GM19099 (cell line): Measurements from ENCODE around the gene LMTK3.

Source experiments
- POLR2A ChIP-seq: IDR thresholded peaks from 3 replicates; pipeline ENCODE4 v1.6.1; 2011; ENCODE audit warnings: low read depth; ENCODE audit not compliant: insufficient read length; ENCODE audit errors: extremely low read depth

The LMTK3 gene

DNA sequence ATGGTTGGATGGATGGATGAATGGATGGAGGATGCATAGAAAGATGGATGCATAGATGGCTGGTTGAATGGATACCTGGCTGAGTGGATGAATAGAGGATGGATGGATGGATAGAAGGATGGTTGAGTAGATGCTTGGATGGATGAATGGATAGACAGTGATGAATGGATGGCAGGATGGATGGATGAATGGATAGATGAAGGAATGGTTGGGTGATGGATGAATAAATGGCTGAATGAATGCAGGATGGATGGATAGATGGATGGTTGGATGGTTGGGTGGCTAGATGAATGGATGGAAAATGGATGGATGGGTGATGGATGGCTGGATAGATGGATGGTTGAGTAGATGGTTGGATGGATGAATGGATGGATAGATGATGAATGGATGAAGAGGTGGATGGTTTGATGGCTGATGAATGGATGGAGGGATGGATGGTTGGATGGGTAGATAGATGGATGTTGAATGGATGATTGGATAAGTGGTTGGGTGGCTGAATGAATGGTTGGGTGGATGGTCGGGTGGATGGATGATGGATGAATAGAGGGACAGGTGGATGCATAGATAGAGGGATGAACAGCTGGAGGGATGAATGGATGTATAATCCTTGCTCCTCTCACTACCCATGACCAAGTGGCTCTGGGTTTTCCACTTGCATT is 36.7 kb upstream of the LMTK3 start:
- TF ChIP-seq POLR2A, result no peak

DNA sequence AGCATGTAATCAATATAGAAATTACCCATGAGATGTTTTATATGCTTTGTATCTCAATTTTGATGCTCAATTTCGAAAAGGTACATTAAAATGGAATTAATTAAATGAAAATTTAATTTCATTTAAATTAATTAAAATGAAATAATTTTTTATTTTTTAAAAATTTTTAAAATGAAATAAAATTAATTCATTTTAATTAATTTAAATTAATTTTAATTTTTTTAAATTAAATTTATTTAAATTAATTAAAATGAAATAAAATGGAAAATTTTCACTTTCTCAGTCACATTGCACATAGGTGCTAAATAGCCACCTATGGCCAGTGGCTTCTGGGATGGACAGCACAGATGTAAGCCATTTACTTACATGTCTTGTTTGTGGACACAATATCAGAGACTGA is 36.1 kb upstream of the LMTK3 start:
- TF ChIP-seq POLR2A, result no peak

DNA sequence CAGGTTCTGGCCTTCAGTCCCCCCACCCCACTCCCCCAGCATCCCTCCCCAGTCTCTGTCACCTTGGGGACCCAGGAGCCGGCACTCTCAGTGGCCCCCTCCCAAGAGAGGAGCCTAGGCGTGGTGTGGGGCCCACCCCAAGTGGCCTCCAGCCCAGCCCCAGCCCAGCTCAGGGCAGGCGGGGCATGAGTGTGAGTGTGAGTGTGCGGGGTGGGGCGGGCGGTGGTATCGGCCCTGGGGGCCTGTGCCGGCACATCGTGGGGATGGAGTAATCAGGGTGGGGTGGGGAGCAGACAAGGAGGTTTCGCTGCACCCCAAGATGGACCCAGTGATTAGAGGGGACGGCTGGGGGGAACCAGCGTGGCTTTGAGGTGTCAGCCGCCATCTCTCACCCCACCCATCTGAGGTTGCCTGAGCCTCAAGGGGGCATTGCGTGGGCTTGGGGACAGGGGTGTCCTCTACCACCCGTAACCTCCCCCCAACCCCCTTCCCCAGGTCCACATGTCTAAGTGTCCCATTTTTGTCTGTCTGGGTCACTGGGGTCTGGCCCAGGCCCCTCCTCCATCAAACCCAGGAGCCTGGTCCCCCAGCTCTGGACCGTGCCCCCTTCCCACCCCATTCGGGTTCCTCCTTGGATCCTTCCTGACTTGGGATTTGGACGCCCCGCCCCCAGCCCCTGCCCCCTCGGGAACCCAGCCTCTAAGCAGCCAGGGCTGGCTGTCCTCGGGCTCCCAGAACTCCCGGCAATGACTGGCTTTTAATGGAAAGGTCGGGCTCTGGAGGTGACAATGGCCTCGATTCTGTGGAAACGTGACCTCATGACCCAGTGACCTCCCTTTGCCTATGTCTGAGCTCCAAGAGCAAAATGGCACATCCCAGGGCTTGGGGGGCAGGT is 33.5 kb upstream of the LMTK3 start:
- TF ChIP-seq POLR2A, result no peak

DNA sequence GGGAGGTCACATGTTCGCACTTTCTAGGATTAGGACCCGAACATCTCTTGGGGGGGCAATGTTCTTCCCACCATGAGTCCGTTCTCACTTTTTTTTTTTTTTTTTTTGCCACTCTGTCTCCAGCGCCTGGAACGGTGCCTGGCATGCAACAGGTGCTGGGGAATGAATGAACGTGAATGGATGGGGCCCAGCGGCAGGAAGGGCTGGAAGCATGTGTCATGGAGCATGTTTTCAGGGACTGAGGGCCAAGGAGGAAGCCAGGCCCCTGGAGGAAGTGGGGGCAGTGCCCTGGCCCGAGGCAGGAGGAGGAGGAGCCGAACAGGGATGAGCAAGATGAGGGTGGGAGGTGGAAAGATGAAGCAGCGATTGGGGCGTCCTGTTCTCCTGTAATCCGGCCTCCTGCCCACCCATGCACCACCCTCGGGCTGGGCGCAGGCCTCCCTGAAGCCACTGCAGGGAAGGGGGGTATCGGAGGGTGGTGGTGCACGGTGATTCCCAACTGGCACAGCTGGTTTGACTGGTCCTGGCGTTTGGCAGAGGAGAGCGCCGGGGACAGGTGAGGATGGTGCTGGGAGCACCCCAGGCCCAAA is 31.6 kb upstream of the LMTK3 start:
- TF ChIP-seq POLR2A, result no peak

DNA sequence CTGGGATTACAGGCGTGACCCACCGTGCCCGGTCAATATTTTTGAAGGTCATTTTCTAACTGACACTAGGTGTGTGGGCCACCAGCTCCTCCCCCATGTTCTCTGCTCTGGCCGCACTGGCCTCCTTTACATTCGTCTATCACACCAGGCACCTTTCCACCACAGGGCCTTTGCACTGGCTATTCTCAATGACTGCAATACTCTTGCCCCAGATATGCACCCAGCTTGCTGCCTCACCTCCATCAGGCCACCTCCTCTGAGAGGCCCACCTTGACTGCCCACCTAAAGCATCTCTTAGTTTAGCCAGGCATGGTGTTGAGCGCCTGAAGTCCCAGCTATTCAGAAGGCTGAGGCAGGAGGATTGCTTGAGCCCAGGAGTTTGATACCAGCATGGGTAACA is 30.2 kb upstream of the LMTK3 start:
- TF ChIP-seq POLR2A, result no peak

DNA sequence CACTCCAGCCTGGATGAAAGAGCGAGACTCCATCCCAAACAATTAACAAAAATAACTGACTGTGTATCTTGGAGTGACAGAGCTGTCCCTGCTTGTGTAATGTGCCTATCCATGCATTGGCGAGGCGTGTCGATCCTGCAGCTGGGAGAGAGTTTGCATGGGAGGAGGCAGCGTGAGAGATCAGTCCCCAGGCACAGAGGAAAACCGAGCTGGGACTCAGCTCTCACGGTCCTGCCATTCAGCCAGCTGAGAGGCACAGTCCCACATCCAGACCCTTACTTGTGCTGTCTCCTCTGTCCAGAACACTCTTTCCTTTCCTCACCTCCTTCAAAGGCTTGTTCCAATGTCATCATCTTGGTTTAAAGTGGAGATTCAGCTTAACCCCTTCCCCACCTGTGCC is 28.5 kb upstream of the LMTK3 start:
- TF ChIP-seq POLR2A, result no peak

DNA sequence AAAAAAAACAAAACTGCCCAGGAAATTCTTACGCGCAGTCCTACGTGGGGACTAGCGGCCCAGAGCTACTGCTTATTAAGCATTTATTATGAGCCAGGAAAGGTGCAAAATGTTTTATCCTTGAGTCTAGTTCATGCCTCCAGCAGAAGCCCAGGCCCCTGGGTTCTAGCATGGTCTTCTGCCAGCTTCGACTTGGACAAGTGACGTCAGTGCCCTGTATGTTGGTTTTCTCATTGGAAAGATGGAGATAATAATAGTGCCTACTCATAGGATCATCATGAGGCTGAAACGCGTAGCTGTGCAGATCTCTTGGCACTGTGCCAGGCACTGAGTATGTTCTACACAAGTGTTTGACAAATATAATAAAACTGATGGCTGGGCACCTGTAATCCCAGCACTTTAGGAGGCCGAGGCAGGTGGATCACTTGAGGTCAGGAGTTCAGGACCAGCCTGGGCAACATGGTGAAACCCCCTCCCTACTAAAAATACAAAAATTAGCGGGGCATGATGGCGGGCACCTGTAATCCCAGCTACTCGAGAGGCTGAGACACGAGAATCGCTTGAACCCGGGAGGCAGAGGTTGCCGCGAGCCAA is 28.0 kb upstream of the LMTK3 start:
- TF ChIP-seq POLR2A, result no peak

DNA sequence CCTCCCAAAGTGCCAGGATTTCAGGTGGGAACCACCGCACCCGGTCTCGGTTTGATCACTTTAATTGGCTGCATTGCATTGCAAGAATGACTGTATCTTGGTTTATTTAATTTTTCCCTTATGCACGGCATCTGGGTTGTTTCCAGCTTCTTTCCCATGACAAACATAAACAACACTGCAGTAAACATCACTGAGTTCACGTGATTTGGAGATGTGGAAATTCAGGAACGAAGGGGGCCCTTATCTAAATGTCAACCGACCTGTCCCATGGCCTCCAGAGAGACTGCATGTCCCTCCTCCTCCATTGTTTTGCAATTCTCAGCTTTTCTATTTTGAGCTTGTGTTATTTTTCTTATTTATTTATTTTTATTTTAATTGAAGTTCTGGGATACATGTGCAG is 25.9 kb upstream of the LMTK3 start:
- no peak for TF ChIP-seq POLR2A

DNA sequence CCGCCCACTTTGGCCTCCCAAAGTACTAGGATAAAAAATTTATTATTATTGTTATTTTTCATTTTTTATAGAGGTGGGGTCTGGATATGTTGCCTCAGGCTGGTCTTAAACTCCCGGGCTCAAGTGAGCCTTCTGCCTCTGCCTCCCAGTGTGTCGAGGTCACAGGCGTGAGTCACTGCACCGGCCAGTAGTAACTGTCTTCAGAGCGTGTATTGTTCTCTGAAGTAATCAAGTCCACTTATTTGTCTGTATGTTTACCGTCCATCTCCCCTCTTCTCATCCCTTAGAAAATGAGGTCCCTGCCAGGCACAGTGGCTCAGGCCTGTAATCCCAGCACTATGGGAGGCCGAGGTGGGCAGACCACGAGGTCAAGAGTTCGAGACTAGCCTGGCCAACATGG is 22.1 kb upstream of the LMTK3 start:
- TF ChIP-seq POLR2A, result no peak

DNA sequence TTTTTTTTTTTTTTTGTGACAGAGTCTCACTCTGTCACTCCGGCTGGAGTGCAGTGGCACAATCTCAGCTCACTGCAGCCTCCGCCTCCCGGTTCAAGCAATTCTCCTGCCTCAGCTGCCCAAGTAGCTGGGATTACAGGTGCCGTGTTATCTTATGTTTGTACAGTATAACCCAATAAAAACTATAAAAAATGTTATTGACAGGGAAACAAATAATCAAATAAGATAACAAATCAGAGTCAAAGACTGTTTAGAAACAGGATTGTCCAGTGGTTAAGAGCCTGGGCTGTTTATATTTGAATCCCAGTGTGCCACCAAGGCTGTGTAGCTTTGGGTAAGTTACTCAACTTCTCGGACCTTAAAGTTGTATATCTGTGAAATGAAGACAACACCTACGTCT is 19.1 kb upstream of the LMTK3 start:
- no peak for TF ChIP-seq POLR2A

DNA sequence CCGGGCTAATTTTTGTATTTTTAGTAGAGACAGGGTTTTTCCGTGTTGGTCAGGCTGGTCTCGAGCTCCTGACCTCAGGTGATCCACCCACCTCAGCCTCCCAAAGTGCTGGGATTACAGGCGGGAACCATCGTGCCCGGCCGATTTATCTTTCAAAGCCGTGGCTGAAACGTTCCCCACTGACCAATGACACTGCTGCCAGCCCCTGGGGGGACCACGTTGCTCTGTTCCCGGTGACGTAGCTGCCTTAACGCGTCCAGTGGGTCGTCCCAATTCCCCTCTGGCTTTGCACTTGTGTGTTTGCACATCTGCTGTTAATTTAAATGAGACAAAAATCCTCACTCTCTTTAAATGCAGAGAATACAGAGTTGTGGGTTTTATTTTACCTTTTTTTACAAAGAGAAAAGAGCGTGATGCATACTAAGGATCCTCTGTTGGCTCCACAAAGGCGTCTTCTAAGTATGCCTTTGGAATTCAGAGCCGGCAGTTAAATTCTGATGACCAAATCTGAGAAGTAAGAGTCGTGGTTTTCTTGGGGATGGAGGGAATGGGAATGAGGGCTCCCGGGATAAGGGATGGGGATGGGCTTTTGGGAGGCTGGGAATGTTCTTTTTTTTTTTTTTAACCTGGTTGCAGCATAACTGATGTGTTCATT is 18.6 kb upstream of the LMTK3 start:
- no peak for TF ChIP-seq POLR2A

DNA sequence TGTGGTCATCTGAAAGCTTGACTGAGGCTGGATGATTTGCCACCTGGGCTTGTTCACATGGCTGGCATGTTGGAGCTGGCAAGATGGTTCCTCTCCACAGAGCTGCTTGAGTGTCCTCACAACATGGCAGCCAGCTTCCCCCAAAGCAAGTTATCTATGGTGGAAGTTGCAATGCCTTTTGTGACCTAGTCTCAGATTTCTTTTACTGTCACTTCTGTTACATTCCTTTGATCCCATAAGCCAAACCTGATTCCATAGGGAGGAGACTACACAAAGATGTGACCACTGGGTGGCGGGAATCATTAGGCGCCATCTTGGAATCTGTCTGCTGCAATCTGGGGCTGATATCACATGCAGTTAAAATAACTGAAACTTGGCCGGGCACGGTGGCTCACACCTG is 17.5 kb upstream of the LMTK3 start:
- no peak for TF ChIP-seq POLR2A

DNA sequence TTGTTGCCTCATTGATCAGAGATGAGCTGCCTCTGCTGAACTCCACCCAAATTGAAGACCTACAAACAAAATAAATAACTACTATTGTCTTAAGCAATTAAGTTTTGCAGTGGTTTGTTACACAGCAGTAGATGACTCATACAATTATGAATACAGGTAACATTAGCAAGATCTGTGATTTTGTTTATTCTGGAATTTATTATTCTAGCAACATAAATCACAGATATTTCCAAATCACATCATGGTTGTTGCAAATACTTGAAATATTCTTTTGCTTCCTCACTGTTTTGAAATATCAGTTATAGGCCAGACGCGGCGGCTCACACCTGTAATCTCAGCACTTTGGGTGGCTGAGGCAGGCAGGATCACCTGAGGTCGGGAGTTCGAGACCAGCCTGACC is 13.1 kb upstream of the LMTK3 start:
- no peak for TF ChIP-seq POLR2A

DNA sequence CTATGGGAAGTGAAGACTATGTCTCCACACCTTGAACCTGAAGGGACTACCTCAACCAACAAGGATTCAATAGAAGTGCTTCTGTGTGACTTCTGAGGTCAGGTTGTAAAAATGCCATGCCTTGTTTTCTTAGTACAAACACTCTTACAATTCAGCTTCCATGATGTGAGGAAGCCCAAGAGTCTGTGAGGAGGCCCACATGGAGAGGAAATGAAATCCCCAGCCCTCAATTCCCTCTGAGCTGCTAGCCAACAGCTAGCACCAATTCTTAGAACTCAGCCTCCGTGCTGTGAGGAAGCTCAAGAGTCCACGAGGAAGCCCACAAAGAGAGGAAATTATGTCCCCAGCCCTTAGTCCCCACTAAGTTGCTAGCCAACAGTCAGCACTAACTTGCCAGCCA is 12.6 kb upstream of the LMTK3 start:
- no peak for TF ChIP-seq POLR2A

DNA sequence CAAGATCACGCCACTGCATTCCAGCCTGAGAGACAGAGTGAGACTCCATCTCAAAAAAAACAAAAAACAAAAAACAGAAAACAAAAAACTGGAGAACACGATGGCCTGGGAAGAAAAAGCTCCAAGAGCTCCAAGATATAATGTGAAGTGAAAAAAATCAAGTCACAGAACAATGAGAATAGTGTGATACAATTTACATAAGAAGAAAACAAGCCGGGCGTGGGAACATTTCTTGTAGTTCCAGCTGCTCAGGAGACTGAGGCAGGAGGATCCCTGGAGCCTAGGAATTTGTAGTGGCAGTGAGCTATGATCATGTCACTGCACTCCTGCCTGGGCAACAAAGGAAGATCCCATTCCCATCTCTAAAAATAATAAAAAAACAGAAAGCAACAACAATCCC is 8.5 kb upstream of the LMTK3 start:
- TF ChIP-seq POLR2A, result no peak

DNA sequence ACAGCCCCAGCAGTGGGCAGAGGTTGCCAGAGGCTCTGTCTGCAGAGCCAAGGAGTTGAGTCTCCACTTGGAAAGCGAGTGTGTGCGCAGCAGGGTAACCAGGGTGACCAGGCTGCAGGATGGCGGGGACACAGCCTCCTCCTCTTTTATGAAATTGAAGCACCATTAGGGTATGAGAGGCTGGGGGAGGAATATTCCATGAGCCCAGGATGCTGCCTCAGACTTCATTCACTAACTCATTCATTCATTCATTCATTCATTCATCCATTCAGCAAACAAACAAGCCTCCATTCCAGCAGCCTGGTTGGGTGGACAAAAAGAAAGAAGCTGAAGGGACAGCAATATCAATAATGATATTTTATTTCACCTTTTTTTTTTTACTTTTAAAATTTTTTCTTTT is 6.6 kb upstream of the LMTK3 start:
- TF ChIP-seq POLR2A, result no peak

DNA sequence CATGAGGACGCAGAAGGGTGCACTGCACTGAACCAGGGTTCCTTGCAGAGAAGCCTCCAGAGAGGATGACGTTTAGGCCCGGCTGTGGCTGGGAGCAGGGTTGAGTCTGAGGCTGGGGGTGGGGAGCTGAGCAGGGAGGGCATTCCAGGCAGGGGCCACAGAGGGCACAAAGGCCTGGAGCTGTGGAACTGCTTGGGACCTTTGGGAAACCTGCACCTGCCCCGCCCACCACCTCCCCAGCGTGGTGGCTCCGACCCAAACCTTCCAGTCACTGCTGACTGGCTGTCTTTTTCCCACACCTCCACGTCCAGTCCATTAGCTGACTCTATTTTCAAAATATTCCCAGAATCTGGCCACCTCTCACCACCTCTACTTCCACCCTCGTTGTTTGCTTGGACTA is 4.9 kb upstream of the LMTK3 start:
- TF ChIP-seq POLR2A, result no peak
